Measurements from ENCODE around the gene CELF6.

GRCh38 chr15:72318408-72318942 lies 1.5 kb downstream of the CELF6 start:
- TF ChIP-seq CTCF (IDR thresholded peaks at IDR 0.05 in 4 of 5, conservative IDR thresholded peaks at IDR 0.05 in 1 of 5) (no peak), POLR2A (IDR thresholded peaks at IDR 0.05) (no peak)

Measured in gastrocnemius medialis (tissue), 4 donors.